HepG2 (cell line): ENCODE data around the gene SLC17A9. TPM values are rescaled to one million over a fixed set of nuclear protein-coding genes. Genes with fewer than 3 reads are reported as not detected.

ENCODE experiments used
- ATM ChIP-seq: fragments of 450-650 bp; IDR thresholded peaks from 2 replicates; pipeline ENCODE4 v1.7.1; 2017; ENCODE audit warnings: mild to moderate bottlenecking, borderline replicate concordance
- DR1 ChIP-seq: sonication (generic); formaldehyde crosslinking; IDR thresholded peaks from 2 replicates; pipeline ENCODE4 v1.8.0; 2021; ENCODE audit warnings: mild to moderate bottlenecking, missing genetic modification reagents, inconsistent platforms
- FOXA1 ChIP-seq, 2 experiments: fragments of 450-650 bp in 1 of 2; sonication (generic) in 1 of 2; formaldehyde crosslinking in 1 of 2; IDR thresholded peaks; 2 replicates each; pipeline versions ENCODE4 v1.4.0 to v1.6.1; 2016 to 2020; ENCODE audit warnings: missing genetic modification reagents in 1 of 2
- FOXK2 ChIP-seq: fragments of 450-650 bp; IDR thresholded peaks from 2 replicates; pipeline ENCODE4 v1.6.1; 2016
- KDM5A ChIP-seq: fragments of 200-600 bp; sonication (generic); IDR thresholded peaks from 2 replicates; pipeline ENCODE4 v1.7.0; 2018; ENCODE audit warnings: antibody characterized with exemption, mild to moderate bottlenecking, low read length, borderline replicate concordance
- MAFF ChIP-seq: IDR thresholded peaks from 2 replicates; pipeline ENCODE4 v1.6.1; 2011; ENCODE audit warnings: low read depth, low read length, improper control_type of control experiment
- MED8 ChIP-seq: sonication (generic); formaldehyde crosslinking; IDR thresholded peaks from 2 replicates; pipeline ENCODE4 v1.8.1; 2023; ENCODE audit warnings: mild to moderate bottlenecking, missing genetic modification reagents; ENCODE audit not compliant: insufficient replicate concordance
- MEF2D ChIP-seq: sonication (generic); formaldehyde crosslinking; IDR thresholded peaks from 2 replicates; pipeline ENCODE4 v1.5.1; 2020; ENCODE audit warnings: mild to moderate bottlenecking, missing genetic modification reagents
- NR2C2 ChIP-seq: sonication (generic); formaldehyde crosslinking; IDR thresholded peaks from 2 replicates; pipeline ENCODE4 v1.4.0; 2020; ENCODE audit warnings: missing genetic modification reagents, mild to moderate bottlenecking, moderate library complexity, borderline replicate concordance
- NR2F2 ChIP-seq: IDR thresholded peaks from 2 replicates; pipeline ENCODE4 v1.6.1; 2012; ENCODE audit warnings: low read depth, inconsistent platforms, borderline replicate concordance
- RAD51 ChIP-seq: fragments of 450-650 bp; IDR thresholded peaks from 2 replicates; pipeline ENCODE4 v1.6.1; 2016; ENCODE audit warnings: borderline replicate concordance
- RORA ChIP-seq: sonication (generic); formaldehyde crosslinking; IDR thresholded peaks from 2 replicates; pipeline ENCODE4 v1.5.0; 2020; ENCODE audit warnings: mild to moderate bottlenecking, missing genetic modification reagents, moderate library complexity
- SIX1 ChIP-seq: sonication (generic); formaldehyde crosslinking; IDR thresholded peaks from 2 replicates; pipeline ENCODE4 v1.4.0; 2020; ENCODE audit warnings: missing genetic modification reagents, borderline replicate concordance
- ZFP41 ChIP-seq: sonication (generic); formaldehyde crosslinking; IDR thresholded peaks from 2 replicates; pipeline ENCODE4 v1.4.0; 2020; ENCODE audit warnings: mild to moderate bottlenecking, missing genetic modification reagents, borderline replicate concordance
- ZGPAT ChIP-seq: IDR thresholded peaks from 2 replicates; pipeline ENCODE4 v1.6.1; 2016; ENCODE audit warnings: mild to moderate bottlenecking
- ZNF34 ChIP-seq: sonication (generic); formaldehyde crosslinking; IDR thresholded peaks from 2 replicates; pipeline ENCODE4 v1.4.0; 2020; ENCODE audit warnings: mild to moderate bottlenecking, missing genetic modification reagents, borderline replicate concordance
- ZNF550 ChIP-seq: sonication (generic); formaldehyde crosslinking; IDR thresholded peaks from 2 replicates; pipeline ENCODE4 v1.4.0; 2020; ENCODE audit warnings: mild to moderate bottlenecking, missing genetic modification reagents, borderline replicate concordance
- ZNF619 ChIP-seq: sonication (generic); formaldehyde crosslinking; IDR thresholded peaks from 2 replicates; pipeline ENCODE4 v1.4.0; 2020; ENCODE audit warnings: mild to moderate bottlenecking, missing genetic modification reagents
- ZNF781 ChIP-seq: sonication (generic); formaldehyde crosslinking; IDR thresholded peaks from 2 replicates; pipeline ENCODE4 v1.5.1; 2020; ENCODE audit warnings: borderline replicate concordance, mild to moderate bottlenecking, missing genetic modification reagents; ENCODE audit errors: not compliant biosample characterization
- ZUFSP ChIP-seq: sonication (generic); formaldehyde crosslinking; IDR thresholded peaks from 2 replicates; pipeline ENCODE4 v1.9.0; 2021; ENCODE audit warnings: missing genetic modification reagents, mild to moderate bottlenecking, borderline replicate concordance
- polyA plus RNA-seq, 8 experiments: library from polyadenylated mRNA; depleted of rRNA in 3 of 8; stranded (reverse) in 7 of 8; unstranded in 1 of 8; fragments of >200 nt; fragmentation: Illumina TruSeq in 4 of 8; extraction: Trizol in 4 of 8; gene quantifications; 2 replicates each; pipeline versions ENCODE4 v1.2.1 to v1.2.3, GENCODE V29; 2011 to 2016; ENCODE audit warnings: low read depth in 4 of 8, missing spikeins in 1 of 8, mixed read lengths in 1 of 8; ENCODE audit not compliant: insufficient read depth in 1 of 8
- total RNA-seq, 5 experiments: library from RNA; depleted of rRNA; stranded (reverse); fragments of >200 nt; fragmentation: Illumina TruSeq; extraction: Trizol; gene quantifications; 2 replicates each; pipeline ENCODE4 v1.2.3, GENCODE V29; 2016; ENCODE audit warnings: low read depth in 1 of 5
- TF ChIP-seq, protein P1 (sequence below): sonication (generic); formaldehyde crosslinking; IDR thresholded peaks from 2 replicates; pipeline ENCODE4; 2020; ENCODE audit warnings: missing genetic modification reagents, mild to moderate bottlenecking, borderline replicate concordance
- TF ChIP-seq, protein P2 (sequence below), 2 experiments: fragments of 450-650 bp in 1 of 2; sonication (generic) in 1 of 2; formaldehyde crosslinking; IDR thresholded peaks; 2 replicates each; pipeline versions ENCODE4 v1.5.0 to v1.8.0; 2020 to 2022; ENCODE audit warnings: mild to moderate bottlenecking in 1 of 2, missing genetic modification reagents in 1 of 2

The SLC17A9 gene
- total and polyA plus RNA-seq, 2 of the 13 experiments (the other 11 are each of a cell fraction or from before 2014, with no cell fraction given) = 110 to 191 TPM

DNA sequence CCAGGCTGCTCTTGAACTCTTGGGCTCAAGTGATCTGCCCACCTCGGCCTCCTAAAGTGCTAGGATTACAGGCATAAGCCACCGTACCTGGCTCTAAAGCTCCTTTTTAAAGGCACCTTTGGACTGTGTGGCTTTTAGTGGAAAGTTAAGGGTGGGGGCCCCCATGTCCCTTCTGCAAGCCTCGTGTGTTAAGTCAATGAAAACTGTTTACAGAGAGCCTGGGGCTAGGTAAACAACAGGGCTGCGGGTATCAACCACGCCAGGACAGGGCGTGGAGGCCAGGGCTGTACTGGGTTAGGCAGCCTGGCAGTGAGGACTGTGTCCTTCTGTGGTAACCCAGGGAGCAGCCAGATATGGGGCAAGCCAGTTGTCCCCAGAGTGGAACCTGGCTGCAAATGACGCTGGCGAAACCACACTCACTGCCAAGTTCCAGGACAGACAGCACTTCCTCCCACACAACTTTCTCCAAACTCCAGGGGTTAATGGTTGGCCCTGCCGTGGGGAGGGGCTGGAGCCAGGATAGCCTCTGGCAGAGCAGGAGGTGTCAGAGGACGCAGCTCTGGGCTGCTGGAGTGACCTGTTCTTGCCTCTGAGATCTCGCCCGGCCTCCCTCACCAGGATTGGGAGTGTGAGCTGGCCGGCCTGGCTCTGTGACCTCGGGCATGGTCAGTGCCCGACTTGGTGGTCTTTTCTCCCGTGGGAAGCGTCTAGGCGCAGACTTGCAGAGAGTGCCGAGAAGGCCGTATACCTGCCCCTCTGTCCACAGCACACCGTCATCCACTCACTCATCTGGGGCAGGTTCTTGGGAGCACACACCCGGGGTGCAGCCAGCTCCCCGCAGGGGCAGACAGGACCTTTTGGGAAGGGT is 3.2 kb downstream of the SLC17A9 start (continued):
- TF ChIP-seq ZGPAT (CRISPR knock-in tag) = peak; percentile 99
- TF ChIP-seq MED8 = peak; percentile 83
- no peak; the same call in 1 of the 2 replicates for TF ChIP-seq NR2C2 (CRISPR knock-in tag)
- no peak for TF ChIP-seq MAFF
- TF ChIP-seq SIX1 = peak; percentile 88; the same call in 1 of the 2 replicates
- TF ChIP-seq ZUFSP (CRISPR knock-in tag) = no peak
- TF ChIP-seq KDM5A = no peak
- no peak for TF ChIP-seq ATM
- peak; percentile 98 for TF ChIP-seq ZNF619
- TF ChIP-seq, protein P1, sequence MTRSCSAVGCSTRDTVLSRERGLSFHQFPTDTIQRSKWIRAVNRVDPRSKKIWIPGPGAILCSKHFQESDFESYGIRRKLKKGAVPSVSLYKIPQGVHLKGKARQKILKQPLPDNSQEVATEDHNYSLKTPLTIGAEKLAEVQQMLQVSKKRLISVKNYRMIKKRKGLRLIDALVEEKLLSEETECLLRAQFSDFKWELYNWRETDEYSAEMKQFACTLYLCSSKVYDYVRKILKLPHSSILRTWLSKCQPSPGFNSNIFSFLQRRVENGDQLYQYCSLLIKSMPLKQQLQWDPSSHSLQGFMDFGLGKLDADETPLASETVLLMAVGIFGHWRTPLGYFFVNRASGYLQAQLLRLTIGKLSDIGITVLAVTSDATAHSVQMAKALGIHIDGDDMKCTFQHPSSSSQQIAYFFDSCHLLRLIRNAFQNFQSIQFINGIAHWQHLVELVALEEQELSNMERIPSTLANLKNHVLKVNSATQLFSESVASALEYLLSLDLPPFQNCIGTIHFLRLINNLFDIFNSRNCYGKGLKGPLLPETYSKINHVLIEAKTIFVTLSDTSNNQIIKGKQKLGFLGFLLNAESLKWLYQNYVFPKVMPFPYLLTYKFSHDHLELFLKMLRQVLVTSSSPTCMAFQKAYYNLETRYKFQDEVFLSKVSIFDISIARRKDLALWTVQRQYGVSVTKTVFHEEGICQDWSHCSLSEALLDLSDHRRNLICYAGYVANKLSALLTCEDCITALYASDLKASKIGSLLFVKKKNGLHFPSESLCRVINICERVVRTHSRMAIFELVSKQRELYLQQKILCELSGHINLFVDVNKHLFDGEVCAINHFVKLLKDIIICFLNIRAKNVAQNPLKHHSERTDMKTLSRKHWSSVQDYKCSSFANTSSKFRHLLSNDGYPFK (CRISPR knock-in tag) = peak; percentile 65; the same call in 1 of the 2 replicates
- TF ChIP-seq RORA = no peak
- TF ChIP-seq ZNF550 (CRISPR knock-in tag) = no peak
- TF ChIP-seq, protein P2, sequence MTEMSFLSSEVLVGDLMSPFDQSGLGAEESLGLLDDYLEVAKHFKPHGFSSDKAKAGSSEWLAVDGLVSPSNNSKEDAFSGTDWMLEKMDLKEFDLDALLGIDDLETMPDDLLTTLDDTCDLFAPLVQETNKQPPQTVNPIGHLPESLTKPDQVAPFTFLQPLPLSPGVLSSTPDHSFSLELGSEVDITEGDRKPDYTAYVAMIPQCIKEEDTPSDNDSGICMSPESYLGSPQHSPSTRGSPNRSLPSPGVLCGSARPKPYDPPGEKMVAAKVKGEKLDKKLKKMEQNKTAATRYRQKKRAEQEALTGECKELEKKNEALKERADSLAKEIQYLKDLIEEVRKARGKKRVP (CRISPR knock-in tag; IDR thresholded peaks at IDR 0.05) = peak in 1 of 2 experiments; percentile 41; a peak in 1 of 4 replicates
- peak; percentile 97 for TF ChIP-seq MEF2D (CRISPR knock-in tag)
- peak; percentile 95 for TF ChIP-seq ZNF781 (CRISPR knock-in tag)
- peak; percentile 99 for TF ChIP-seq FOXA1 (IDR thresholded peaks at IDR 0.05)
- TF ChIP-seq FOXA1 (CRISPR knock-in tag; IDR thresholded peaks at IDR 0.05) = peak; percentile 100
- peak; percentile 66; the same call in 1 of the 2 replicates for TF ChIP-seq ZFP41 (CRISPR knock-in tag)
- no peak for TF ChIP-seq RAD51
- peak; percentile 96 for TF ChIP-seq FOXK2
- TF ChIP-seq NR2F2 = peak; percentile 87
- TF ChIP-seq DR1 (CRISPR knock-in tag) = peak; percentile 50; the same call in 1 of the 2 replicates
- TF ChIP-seq ZNF34 (CRISPR knock-in tag) = peak; percentile 34; the same call in 1 of the 2 replicates
